Neuronal stem cell (in vitro differentiated cells): ENCODE measurements around the gene CCDC3. TPM values are rescaled to one million over a fixed set of nuclear protein-coding genes. Genes with fewer than 3 reads are reported as not detected.

Experiments used
- DNase-seq: peaks from one replicate; pipeline ENCODE4 v3.0.0-alpha.2; 2013; ENCODE audit warnings: low spot score
- H2AFZ ChIP-seq: one replicate; pipeline ENCODE4 v1.6.1; 2013; ENCODE audit warnings: mild to moderate bottlenecking, low read length, inconsistent platforms
- H2AK5ac ChIP-seq: 2 replicates; pipeline ENCODE4 v1.6.1; 2013; ENCODE audit warnings: low read depth, mild to moderate bottlenecking, inconsistent platforms, low read length, moderate library complexity, mixed read lengths
- H2BK120ac ChIP-seq: 2 replicates; pipeline ENCODE4 v1.6.1; 2013; ENCODE audit warnings: low read depth, mild to moderate bottlenecking, inconsistent platforms, low read length, moderate library complexity, mixed read lengths
- H2BK12ac ChIP-seq: one replicate; pipeline ENCODE4 v1.6.1; 2013; ENCODE audit warnings: low read length, inconsistent platforms
- H2BK15ac ChIP-seq: 2 replicates; pipeline ENCODE4 v1.6.1; 2013; ENCODE audit warnings: mild to moderate bottlenecking, low read length, inconsistent platforms, mixed read lengths
- H2BK5ac ChIP-seq: one replicate; pipeline ENCODE4 v1.6.1; 2013; ENCODE audit warnings: inconsistent platforms, mild to moderate bottlenecking, low read length, moderate library complexity
- H3K14ac ChIP-seq: one replicate; pipeline ENCODE4 v1.6.1; 2013; ENCODE audit warnings: low read length, inconsistent platforms
- H3K18ac ChIP-seq: 2 replicates; pipeline ENCODE4 v1.6.1; 2013; ENCODE audit warnings: low read length, inconsistent platforms
- H3K23ac ChIP-seq: 2 replicates; pipeline ENCODE4 v1.6.1; 2013; ENCODE audit warnings: low read depth, mild to moderate bottlenecking, mixed read lengths, low read length, inconsistent platforms; ENCODE audit not compliant: poor library complexity
- H3K27ac ChIP-seq: replicated peaks from 3 replicates; pipeline ENCODE4 v1.5.1; 2013; ENCODE audit warnings: low read length, inconsistent platforms
- H3K27me3 ChIP-seq, 3 experiments: 2 replicates each; pipeline ENCODE4 v1.6.1; 2013; ENCODE audit warnings: low read length in 3 of 3, mild to moderate bottlenecking in 2 of 3, inconsistent platforms in 1 of 3, low read depth in 1 of 3, mixed read lengths in 1 of 3, moderate library complexity in 1 of 3; ENCODE audit not compliant: control insufficient read depth in 3 of 3, insufficient read depth in 3 of 3
- H3K36me3 ChIP-seq, 2 donors: replicated peaks in 1 of 2; 2 replicates each; pipeline ENCODE4 v1.6.1; 2013; ENCODE audit warnings: low read length in 2 of 2; ENCODE audit not compliant: control insufficient read depth in 2 of 2, insufficient read depth in 2 of 2
- H3K4ac ChIP-seq: 2 replicates; pipeline ENCODE4 v1.6.1; 2013; ENCODE audit warnings: inconsistent platforms, mild to moderate bottlenecking, low read length, moderate library complexity
- H3K4me1 ChIP-seq, 2 donors: 1 replicate in 1 of 2; 2 replicates in 1 of 2; pipeline ENCODE4 v1.6.1; 2013; ENCODE audit warnings: low read length in 2 of 2, low read depth in 1 of 2; ENCODE audit not compliant: control insufficient read depth in 2 of 2, insufficient read depth in 1 of 2
- H3K4me2 ChIP-seq: one replicate; pipeline ENCODE4 v1.6.1; 2013; ENCODE audit warnings: mild to moderate bottlenecking, low read length, inconsistent platforms; ENCODE audit not compliant: insufficient read depth, poor library complexity, severe bottlenecking
- H3K4me3 ChIP-seq, 2 donors: 2 replicates each; pipeline ENCODE4 v1.5.1; 2013; ENCODE audit warnings: low read length in 2 of 2, mild to moderate bottlenecking in 2 of 2, inconsistent platforms in 1 of 2, moderate library complexity in 1 of 2
- H3K79me1 ChIP-seq: one replicate; pipeline ENCODE4 v1.6.1; 2013; ENCODE audit warnings: low read depth, mild to moderate bottlenecking, inconsistent platforms, low read length, moderate library complexity
- H3K9ac ChIP-seq: one replicate; pipeline ENCODE4 v1.6.1; 2013; ENCODE audit warnings: mild to moderate bottlenecking, low read depth, low read length, inconsistent platforms; ENCODE audit not compliant: poor library complexity
- H3K9me3 ChIP-seq, 2 donors: replicated peaks in 1 of 2; 2 replicates each; pipeline versions ENCODE3 to v1.6.1; 2013; ENCODE audit warnings: low read length in 2 of 2, mild to moderate bottlenecking in 2 of 2, inconsistent platforms in 1 of 2, low read depth in 1 of 2, mixed read lengths in 1 of 2, moderate library complexity in 1 of 2; ENCODE audit not compliant: control insufficient read depth in 2 of 2, insufficient read depth in 1 of 2
- H4K8ac ChIP-seq: one replicate; pipeline ENCODE4 v1.6.1; 2013; ENCODE audit warnings: low read depth, mild to moderate bottlenecking, inconsistent platforms, low read length, moderate library complexity
- H4K91ac ChIP-seq: one replicate; pipeline ENCODE4 v1.6.1; 2013; ENCODE audit warnings: low read length, low read depth, mild to moderate bottlenecking, inconsistent platforms; ENCODE audit not compliant: poor library complexity
- WGBS, 2 donors: extraction: QIAGEN DNeasy Blood & Tissue Kit; methylation state at CpG; one replicate each; pipeline ENCODE4 v1.1.7; 2013; ENCODE audit warnings: missing lambda C conversion rate in 2 of 2, mixed read lengths in 1 of 2; ENCODE audit not compliant: insufficient read length in 2 of 2, insufficient replicate concordance in 1 of 2; ENCODE audit errors: extremely low coverage in 2 of 2; 5-methylcytosine and 5-hydroxymethylcytosine counted together
- polyA plus RNA-seq, 2 experiments: library from polyadenylated mRNA; stranded (reverse); fragments of 200-250 nt; gene quantifications; one replicate each; pipeline ENCODE4 v1.2.3, GENCODE V29; 2013

The CCDC3 gene
- polyA plus RNA-seq (2013, experiment 1 of 2) = 0.98 TPM
- polyA plus RNA-seq (2013, experiment 2 of 2) = 1.1 TPM

DNA sequence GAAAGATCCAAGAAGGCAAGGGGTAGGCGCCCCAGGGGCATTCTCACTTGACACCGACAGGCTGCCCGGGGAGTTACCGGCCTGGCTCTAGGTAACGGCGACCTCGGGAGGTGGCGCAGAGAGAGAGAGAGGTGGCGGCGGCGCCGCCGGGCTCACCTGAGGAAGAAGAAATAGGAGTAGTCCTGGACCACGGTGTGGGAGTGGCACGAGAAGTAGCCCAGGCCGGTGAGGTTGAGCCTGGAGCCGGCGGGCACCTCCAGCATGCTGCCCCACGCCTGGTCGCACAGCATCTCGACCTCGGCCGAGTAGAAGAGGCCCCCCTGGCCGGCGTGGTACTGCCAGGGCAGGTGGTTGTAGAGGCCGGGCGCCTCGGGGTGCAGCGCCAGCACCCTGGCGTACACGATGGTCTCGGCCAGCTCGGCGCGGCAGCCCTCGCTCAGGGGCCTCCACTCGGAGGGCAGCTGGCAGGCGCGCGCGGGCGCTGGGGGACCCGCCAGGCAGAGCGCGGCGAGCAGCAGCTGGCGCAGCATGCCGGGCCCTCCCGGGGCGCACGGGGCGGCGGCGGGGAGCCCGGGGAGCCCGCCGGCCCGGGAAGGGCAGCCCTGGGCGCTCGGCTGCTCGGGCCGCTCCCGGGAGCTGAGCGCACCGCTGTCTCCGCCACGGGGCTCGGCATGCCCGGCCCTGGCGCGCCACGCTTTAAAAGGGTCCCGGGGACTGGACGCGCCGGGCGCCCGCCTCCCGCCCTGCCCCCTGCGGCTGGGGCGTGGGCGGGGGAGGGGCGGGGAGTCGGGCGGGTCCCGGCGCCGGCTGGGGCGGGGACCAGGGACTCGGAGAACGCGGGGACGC, at the start of gene CCDC3:
TSS of gene CCDC3 (minus strand) at position 673 of the 846 bp plus-strand sequence. CDS start at position 530, 143 bp downstream.
- peak; percentile 14 for DNase-seq
- Histone ChIP-seq H3K9ac (peak within 1 kb of the TSS; percentile 76), H3K27me3 (peaks cover 5 to 76% (median 24%) of the 10 kb centered on the region in 3 experiments), H3K4ac (no peak within 1 kb of the TSS), H2BK15ac (peak within 1 kb of the TSS; percentile 61), H3K4me3 (peak within 1 kb of the TSS in 1 of 2 donors; percentile 79), H4K91ac (no peak within 1 kb of the TSS), H3K4me2 (peak within 1 kb of the TSS; percentile 76), H2BK12ac (no peak within 1 kb of the TSS), H3K23ac (peak within 1 kb of the TSS; percentile 50), H3K18ac (peak within 1 kb of the TSS; percentile 67), H2AFZ (peak within 1 kb of the TSS; percentile 47), H3K4me1 (no peaks in the 10 kb centered on the region), H3K27ac (no peak within 1 kb of the TSS), H4K8ac (no peak within 1 kb of the TSS), H3K14ac (no peak within 1 kb of the TSS), H3K9me3 (no peaks in the 10 kb centered on the region), H2BK5ac (no peak within 1 kb of the TSS), H2AK5ac (no peak within 1 kb of the TSS), H3K36me3 (no peaks in the 10 kb centered on the region), H2BK120ac (no peak within 1 kb of the TSS), H3K79me1 (no peaks in the 10 kb centered on the region)
- no CpG with 5 or more reads among the region's 93 CpGs for WGBS, 2 donors

DNA sequence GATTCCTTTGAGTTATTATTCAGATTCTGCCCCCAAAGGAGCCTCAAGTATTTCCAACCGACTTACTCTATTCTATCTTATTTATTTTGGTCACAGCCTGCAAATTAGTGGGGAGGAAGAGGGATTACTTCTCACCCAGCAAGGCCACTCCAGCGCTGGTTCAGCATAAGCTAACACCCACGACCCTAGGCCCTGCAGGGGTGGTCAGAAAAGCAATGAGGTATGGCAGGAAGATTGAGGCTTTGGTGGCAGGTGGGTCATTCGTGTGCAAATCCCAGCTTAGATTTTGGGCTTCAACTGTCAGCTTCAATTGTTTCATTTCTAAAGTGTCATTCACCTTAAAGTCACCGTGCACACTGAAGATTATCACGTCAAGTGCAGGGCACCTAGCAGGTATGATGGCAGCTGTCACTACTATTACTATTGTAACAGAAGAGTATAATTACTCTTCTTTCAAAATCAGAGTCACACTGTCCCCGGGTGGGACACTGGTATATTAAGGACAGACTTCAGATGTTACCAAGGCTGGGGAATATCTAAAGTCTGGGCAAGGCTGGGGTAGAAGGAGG, 49.7 kb upstream of the CCDC3 start:
- H3K9ac ChIP-seq = no peak overlapping the region
- H3K27ac ChIP-seq = no peak overlapping the region
- no peaks in the 10 kb centered on the region for H3K79me1 ChIP-seq
- no peak overlapping the region for H3K4ac ChIP-seq
- no peaks in the 10 kb centered on the region for H3K9me3 ChIP-seq
- peaks cover 0 to 6% of the 10 kb centered on the region in 2 donors for H3K4me1 ChIP-seq
- no peak for DNase-seq
- H4K8ac ChIP-seq = no peak overlapping the region
- no peaks in the 10 kb centered on the region for H3K36me3 ChIP-seq
- no peak overlapping the region for H3K4me2 ChIP-seq
- H2BK12ac ChIP-seq = no peak overlapping the region
- H3K18ac ChIP-seq = no peak overlapping the region
- H2BK5ac ChIP-seq = no peak overlapping the region
- no peak overlapping the region for H2BK15ac ChIP-seq
- no peak overlapping the region for H3K14ac ChIP-seq
- WGBS, 2 donors = no CpG with 5 or more reads among the region's 7 CpGs
- no peak overlapping the region for H3K4me3 ChIP-seq
- H4K91ac ChIP-seq = no peak overlapping the region
- H2AK5ac ChIP-seq = no peak overlapping the region
- no peaks in the 10 kb centered on the region for H3K27me3 ChIP-seq
- no peak overlapping the region for H2AFZ ChIP-seq
- no peak overlapping the region for H2BK120ac ChIP-seq
- H3K23ac ChIP-seq = no peak overlapping the region

DNA sequence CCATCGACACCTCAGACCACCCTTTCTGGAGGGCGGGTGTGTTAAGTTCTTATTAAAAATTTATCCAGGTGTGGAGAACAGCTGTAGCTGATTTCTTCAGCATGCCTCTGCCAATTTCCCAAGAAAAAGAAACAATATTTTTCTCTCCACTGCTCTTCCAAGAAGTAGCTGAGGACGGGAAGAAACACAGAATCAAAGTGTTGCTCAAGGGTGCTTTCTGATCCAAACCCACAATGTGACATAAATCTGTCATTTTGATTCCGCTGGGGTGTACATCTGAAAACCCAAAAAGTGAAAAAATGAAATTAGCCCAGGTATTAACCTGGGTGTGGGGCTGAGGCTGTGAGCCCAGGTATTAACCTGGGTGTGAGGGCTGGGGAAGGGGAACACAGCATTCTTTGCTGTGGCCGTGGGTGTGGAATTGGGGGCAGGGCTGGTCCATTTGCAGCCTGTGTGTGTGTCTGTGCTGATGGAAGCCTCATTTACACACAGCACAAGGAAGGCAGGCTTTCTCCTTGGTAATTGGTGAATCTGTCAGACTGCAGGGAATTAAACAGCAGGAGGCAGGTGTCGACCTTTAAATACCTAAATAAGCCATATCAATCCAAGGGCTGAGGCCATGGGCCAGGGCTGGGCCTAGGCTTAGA, 48.4 kb upstream of the CCDC3 start:
- no peak overlapping the region for H4K8ac ChIP-seq
- peaks cover 0 to 4% of the 10 kb centered on the region in 2 donors for H3K4me1 ChIP-seq
- no peak overlapping the region for H2AK5ac ChIP-seq
- no peak overlapping the region for H3K9ac ChIP-seq
- no peak overlapping the region for H3K4ac ChIP-seq
- H2BK12ac ChIP-seq = no peak overlapping the region
- H3K27ac ChIP-seq = no peak overlapping the region
- no peaks in the 10 kb centered on the region for H3K79me1 ChIP-seq
- H3K4me3 ChIP-seq = no peak overlapping the region
- no peaks in the 10 kb centered on the region for H3K27me3 ChIP-seq
- DNase-seq = no peak
- H2BK15ac ChIP-seq = no peak overlapping the region
- H2AFZ ChIP-seq = no peak overlapping the region
- H2BK5ac ChIP-seq = no peak overlapping the region
- no peak overlapping the region for H2BK120ac ChIP-seq
- no peak overlapping the region for H3K23ac ChIP-seq
- no peaks in the 10 kb centered on the region for H3K36me3 ChIP-seq
- H3K4me2 ChIP-seq = no peak overlapping the region
- no peaks in the 10 kb centered on the region for H3K9me3 ChIP-seq
- H3K14ac ChIP-seq = no peak overlapping the region
- no peak overlapping the region for H4K91ac ChIP-seq
- WGBS, 2 donors = no CpG with 5 or more reads among the region's 6 CpGs
- H3K18ac ChIP-seq = no peak overlapping the region

DNA sequence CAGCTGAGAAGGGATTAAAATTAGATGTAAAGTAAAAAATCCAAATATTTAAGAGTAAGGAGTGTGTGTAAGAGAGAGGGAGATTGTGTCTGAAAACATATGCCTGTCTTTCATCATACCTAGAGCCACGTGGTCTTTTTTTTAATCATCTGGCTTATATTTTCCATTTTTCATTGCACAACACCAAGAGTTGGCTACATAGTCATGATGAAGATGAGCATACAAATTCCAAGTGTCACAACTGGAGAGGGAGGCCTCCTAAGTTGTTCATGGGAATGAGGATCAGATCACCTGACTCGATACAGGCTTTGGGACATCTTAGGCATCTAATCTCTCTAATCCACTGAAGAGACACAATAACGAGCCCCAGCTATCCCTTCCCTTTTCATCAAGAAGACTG, 47.2 kb upstream of the CCDC3 start:
- no peak overlapping the region for H2BK120ac ChIP-seq
- H3K27ac ChIP-seq = no peak overlapping the region
- no peaks in the 10 kb centered on the region for H3K9me3 ChIP-seq
- H2BK15ac ChIP-seq = no peak overlapping the region
- no peak overlapping the region for H2BK5ac ChIP-seq
- no peaks in the 10 kb centered on the region for H3K79me1 ChIP-seq
- no peaks in the 10 kb centered on the region for H3K27me3 ChIP-seq
- H2AK5ac ChIP-seq = no peak overlapping the region
- H2AFZ ChIP-seq = no peak overlapping the region
- H4K91ac ChIP-seq = no peak overlapping the region
- no peak overlapping the region for H3K14ac ChIP-seq
- H3K18ac ChIP-seq = no peak overlapping the region
- no peak overlapping the region for H3K9ac ChIP-seq
- no peak overlapping the region for H4K8ac ChIP-seq
- no peak overlapping the region for H2BK12ac ChIP-seq
- DNase-seq = no peak
- H3K23ac ChIP-seq = no peak overlapping the region
- no peak overlapping the region for H3K4me3 ChIP-seq
- no CpG with 5 or more reads among the region's 3 CpGs for WGBS, 2 donors
- peaks cover 0 to 4% of the 10 kb centered on the region in 2 donors for H3K4me1 ChIP-seq
- H3K4ac ChIP-seq = no peak overlapping the region
- H3K36me3 ChIP-seq = no peaks in the 10 kb centered on the region
- no peak overlapping the region for H3K4me2 ChIP-seq
